Peyer's patch (tissue), 4 donors: ENCODE data around the gene ATF7IP2. TPM values are rescaled to one million over a fixed set of nuclear protein-coding genes. Genes with fewer than 3 reads are reported as not detected.

Source experiments
- DNase-seq, 3 donors: peaks; one replicate each; pipeline ENCODE4 v3.0.0-alpha.2; 2017 to 2019
- H3K27ac ChIP-seq, 4 donors: fragments of 200-600 bp; sonication (generic); one replicate each; pipeline ENCODE4 v1.5.1; 2016 to 2019
- H3K27me3 ChIP-seq, 2 donors: fragments of 200-600 bp; sonication (generic); one replicate each; pipeline ENCODE4 v1.5.1; 2019
- H3K36me3 ChIP-seq, 3 donors: fragments of 200-600 bp; sonication (generic); one replicate each; pipeline ENCODE4 v1.5.1; 2016 to 2019
- H3K4me1 ChIP-seq, 4 donors: fragments of 200-600 bp; sonication (generic); one replicate each; pipeline ENCODE4 v1.5.1; 2016 to 2019
- H3K4me3 ChIP-seq, 4 donors: fragments of 200-600 bp; sonication (generic); 1 replicate in 3 of 4; 2 replicates in 1 of 4; pipeline ENCODE4 v1.5.1; 2016 to 2019; ENCODE audit warnings: mild to moderate bottlenecking in 1 of 4
- H3K9me3 ChIP-seq, 4 donors: fragments of 200-600 bp; sonication (generic); one replicate each; pipeline ENCODE4 v1.5.1; 2016 to 2019; ENCODE audit warnings: mild to moderate bottlenecking in 1 of 4
- POLR2A ChIP-seq, 2 donors: fragments of 450-650 bp; IDR thresholded peaks; one replicate each; pipeline ENCODE4 v1.5.1; 2017; ENCODE audit warnings: antibody characterized with exemption in 2 of 2, mild to moderate bottlenecking in 2 of 2, moderate library complexity in 2 of 2
- total RNA-seq, 4 donors: library from RNA; depleted of rRNA; stranded (reverse); fragments of >200 nt; gene quantifications; one replicate each; pipeline ENCODE4 v1.1.0, GENCODE V29; 2016
- TF ChIP-seq, protein P1 (sequence below), 6 experiments: fragments of 450-650 bp in 4 of 6; fragments of 200-600 bp in 2 of 6; sonication (generic) in 1 of 6; IDR thresholded peaks; one replicate each; pipeline ENCODE4 v1.5.1; 2017 to 2019; ENCODE audit warnings: antibody characterized with exemption in 6 of 6, mild to moderate bottlenecking in 3 of 6, moderate library complexity in 1 of 6

The ATF7IP2 gene
- total RNA-seq, 4 donors from 2014 or later = 9.9 to 27.2 (median 10.8) TPM

DNA sequence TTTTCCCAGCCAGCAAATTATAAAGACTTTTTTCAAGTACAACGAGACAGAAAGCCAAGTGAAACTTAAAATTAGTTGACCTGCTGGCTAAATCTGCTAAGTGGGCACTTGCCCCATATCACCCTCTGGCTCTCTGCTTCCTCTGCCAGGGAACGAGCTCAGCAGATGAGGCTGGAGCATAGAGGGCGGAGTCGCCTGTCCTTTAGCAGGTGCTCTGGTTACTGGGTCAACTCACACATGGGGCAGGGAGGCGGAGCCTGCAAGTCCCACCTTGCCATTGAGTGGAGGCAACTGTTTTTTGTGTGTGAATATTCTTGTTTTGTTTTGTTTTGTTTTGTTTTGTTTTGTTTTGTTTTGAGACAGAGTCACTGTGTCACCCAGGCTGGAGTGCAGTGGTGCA lies 132.0 kb downstream of the ATF7IP2 start:
- no peaks in the 10 kb centered on the region for H3K4me1 ChIP-seq
- no peak for DNase-seq
- H3K36me3 ChIP-seq = no peaks in the 10 kb centered on the region
- TF ChIP-seq, protein P1, sequence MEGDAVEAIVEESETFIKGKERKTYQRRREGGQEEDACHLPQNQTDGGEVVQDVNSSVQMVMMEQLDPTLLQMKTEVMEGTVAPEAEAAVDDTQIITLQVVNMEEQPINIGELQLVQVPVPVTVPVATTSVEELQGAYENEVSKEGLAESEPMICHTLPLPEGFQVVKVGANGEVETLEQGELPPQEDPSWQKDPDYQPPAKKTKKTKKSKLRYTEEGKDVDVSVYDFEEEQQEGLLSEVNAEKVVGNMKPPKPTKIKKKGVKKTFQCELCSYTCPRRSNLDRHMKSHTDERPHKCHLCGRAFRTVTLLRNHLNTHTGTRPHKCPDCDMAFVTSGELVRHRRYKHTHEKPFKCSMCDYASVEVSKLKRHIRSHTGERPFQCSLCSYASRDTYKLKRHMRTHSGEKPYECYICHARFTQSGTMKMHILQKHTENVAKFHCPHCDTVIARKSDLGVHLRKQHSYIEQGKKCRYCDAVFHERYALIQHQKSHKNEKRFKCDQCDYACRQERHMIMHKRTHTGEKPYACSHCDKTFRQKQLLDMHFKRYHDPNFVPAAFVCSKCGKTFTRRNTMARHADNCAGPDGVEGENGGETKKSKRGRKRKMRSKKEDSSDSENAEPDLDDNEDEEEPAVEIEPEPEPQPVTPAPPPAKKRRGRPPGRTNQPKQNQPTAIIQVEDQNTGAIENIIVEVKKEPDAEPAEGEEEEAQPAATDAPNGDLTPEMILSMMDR (IDR thresholded peaks at IDR 0.05) = no peak
- no peak for TF ChIP-seq POLR2A (IDR thresholded peaks at IDR 0.05)
- no peak overlapping the region for H3K4me3 ChIP-seq
- no peaks in the 10 kb centered on the region for H3K27me3 ChIP-seq
- H3K27ac ChIP-seq = no peak overlapping the region
- H3K9me3 ChIP-seq = no peaks in the 10 kb centered on the region

DNA sequence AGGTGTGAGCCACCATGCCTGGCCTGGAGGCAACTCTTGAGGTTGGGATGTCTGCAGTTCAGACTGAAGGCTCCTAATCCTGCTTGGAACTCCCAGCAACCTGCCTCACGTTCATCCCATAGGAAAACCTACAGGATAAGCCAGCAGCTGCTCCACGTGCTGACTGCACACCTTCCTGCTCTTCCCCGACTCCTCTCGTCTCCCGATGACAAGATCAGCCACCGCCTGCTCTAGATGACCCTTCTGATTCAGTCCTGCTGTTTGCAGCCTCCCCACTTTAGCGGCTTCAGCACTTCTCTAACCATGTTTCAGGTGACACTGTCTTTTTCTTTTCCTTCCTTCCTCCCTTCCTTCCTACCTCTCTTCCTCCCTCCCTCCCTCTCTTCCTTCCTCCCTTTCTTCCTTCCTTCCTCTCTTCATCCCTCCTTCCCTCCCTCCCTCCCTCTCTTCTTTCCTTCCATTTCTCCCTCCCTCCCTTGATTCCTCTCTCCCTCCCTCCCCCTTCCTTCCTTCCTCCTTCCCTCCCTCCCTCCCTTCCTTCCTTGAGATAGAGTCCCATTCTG lies 132.7 kb downstream of the ATF7IP2 start:
- Histone ChIP-seq H3K27me3 (no peaks in the 10 kb centered on the region), H3K4me1 (no peaks in the 10 kb centered on the region), H3K9me3 (no peaks in the 10 kb centered on the region), H3K36me3 (no peaks in the 10 kb centered on the region), H3K4me3 (no peak overlapping the region), H3K27ac (no peak overlapping the region)
- no peak for TF ChIP-seq POLR2A (IDR thresholded peaks at IDR 0.05)
- TF ChIP-seq, protein P1 (IDR thresholded peaks at IDR 0.05) = no peak
- DNase-seq = no peak

DNA sequence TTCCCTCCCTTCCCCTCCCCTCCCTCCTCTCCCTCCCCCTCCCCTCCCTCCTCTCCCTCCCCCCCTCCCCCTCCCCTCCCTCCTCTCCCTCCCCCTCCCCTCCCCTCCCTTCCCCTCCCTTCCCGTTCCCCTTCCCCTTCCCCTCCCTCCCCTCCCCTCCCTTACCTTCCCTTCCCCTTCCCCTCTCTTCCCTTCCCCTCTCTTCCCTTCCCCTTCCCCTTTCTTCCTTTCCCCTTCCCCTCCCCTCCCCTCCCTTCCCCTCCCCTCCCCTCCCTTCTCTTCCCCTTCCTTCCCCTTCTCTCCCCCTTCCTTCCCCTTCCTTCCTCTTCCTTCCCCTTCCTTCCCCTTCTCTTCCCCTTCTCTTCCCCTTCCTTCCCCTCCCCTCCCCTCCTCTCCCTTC lies 133.4 kb downstream of the ATF7IP2 start:
- Histone ChIP-seq H3K27ac (no peak overlapping the region), H3K4me1 (no peaks in the 10 kb centered on the region), H3K4me3 (no peak overlapping the region), H3K36me3 (peaks cover 0 to under 1% (median 0%) of the 10 kb centered on the region in 3 donors), H3K27me3 (no peaks in the 10 kb centered on the region), H3K9me3 (no peaks in the 10 kb centered on the region)
- DNase-seq = no peak
- TF ChIP-seq POLR2A (IDR thresholded peaks at IDR 0.05) = no peak
- TF ChIP-seq, protein P1 (IDR thresholded peaks at IDR 0.05) = no peak

DNA sequence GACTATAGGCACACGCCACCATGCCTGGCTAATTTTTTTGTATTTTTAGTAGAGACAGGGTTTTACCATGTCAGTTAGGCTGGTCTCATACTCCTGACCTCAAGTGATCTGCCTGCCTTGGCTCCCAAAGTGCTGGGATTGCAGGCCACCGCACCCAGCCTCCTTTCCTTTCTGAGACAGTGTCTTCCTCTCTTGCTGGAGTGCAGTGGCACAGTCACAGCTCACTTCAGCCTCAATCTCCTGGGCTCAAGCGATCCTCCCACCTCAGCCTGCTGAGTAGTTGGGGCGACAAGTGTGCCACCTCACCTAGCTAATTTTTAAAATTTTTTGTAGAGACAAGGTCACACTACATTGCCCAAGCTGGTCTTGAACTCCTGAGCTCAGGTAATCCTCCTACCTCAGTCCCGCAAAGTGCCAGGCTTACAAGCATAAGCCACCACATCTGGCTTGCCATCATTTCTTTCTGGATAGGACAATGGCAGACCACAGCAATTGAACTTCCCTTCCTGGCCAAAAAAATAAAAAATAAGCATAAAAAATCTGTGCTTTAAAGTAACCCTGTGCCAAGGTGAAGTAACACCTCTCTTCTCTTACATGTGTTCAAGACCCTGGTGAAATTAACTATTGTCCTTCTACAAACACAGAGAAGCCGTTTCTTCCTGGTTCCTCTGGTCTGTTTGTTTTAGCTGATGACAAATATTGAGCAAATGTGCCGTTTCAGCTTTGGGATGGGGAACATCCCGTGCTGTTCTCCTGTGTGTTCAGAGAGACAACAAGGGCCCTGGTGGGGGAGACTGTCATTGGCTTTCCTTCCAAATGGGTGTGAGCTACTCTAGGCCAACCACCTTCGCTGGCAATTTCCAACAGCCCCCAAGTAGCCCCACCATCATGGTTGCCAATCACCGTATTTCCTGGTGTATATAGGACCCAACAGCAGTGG lies 134.3 kb downstream of the ATF7IP2 start:
- H3K27me3 ChIP-seq = no peaks in the 10 kb centered on the region
- peaks cover 0 to 3% (median 0%) of the 10 kb centered on the region in 3 donors for H3K36me3 ChIP-seq
- H3K27ac ChIP-seq = no peak overlapping the region
- DNase-seq = no peak
- H3K4me1 ChIP-seq = no peaks in the 10 kb centered on the region
- no peak overlapping the region for H3K4me3 ChIP-seq
- TF ChIP-seq, protein P1 (IDR thresholded peaks at IDR 0.05) = no peak
- no peak for TF ChIP-seq POLR2A (IDR thresholded peaks at IDR 0.05)
- H3K9me3 ChIP-seq = no peaks in the 10 kb centered on the region

DNA sequence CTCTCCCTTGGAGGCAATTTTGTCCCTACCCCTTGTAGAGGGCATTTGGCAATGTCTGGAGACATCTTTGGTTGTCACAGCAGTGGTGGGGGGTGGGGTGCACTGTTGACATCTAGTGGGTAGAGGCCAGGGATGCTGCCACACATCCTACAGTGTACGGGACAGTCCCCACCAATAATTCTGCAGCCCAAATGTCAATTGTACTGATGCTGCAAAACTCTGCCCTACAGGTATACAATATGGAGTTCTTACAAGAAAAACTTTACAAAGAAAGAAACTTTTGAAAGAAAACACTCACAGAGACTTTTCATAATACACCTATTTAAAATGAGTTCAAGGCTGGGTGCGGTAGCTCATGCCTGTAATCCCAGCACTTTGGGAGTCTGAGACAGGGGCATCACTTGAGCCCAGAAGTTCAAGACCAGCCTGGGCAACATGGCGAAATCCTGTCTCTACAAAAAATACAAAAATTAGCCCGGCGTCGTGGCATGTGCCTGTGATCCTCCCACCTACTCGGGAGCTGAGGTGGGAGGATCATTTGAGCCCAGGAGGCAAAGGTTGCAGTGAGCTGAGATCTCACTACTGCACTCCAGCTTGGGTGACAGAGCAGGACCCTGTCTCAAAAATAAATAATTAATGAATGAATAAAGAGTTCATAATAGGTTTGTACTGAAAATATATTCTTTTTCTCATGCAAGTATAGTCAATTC lies 135.2 kb downstream of the ATF7IP2 start:
- peaks cover 0 to 3% (median 0%) of the 10 kb centered on the region in 3 donors for H3K36me3 ChIP-seq
- no peaks in the 10 kb centered on the region for H3K9me3 ChIP-seq
- no peak overlapping the region for H3K4me3 ChIP-seq
- TF ChIP-seq POLR2A (IDR thresholded peaks at IDR 0.05) = no peak
- TF ChIP-seq, protein P1 (IDR thresholded peaks at IDR 0.05) = no peak
- no peaks in the 10 kb centered on the region for H3K27me3 ChIP-seq
- no peaks in the 10 kb centered on the region for H3K4me1 ChIP-seq
- no peak for DNase-seq
- H3K27ac ChIP-seq = no peak overlapping the region
